Measurements from ENCODE around the gene FBXO40. TPM values are rescaled to one million over a fixed set of nuclear protein-coding genes. Genes with fewer than 3 reads are reported as not detected.

The FBXO40 gene
- total and polyA plus RNA-seq, 2 of the 13 experiments (the other 11 are each of a cell fraction or from before 2014, with no cell fraction given): not detected

DNA sequence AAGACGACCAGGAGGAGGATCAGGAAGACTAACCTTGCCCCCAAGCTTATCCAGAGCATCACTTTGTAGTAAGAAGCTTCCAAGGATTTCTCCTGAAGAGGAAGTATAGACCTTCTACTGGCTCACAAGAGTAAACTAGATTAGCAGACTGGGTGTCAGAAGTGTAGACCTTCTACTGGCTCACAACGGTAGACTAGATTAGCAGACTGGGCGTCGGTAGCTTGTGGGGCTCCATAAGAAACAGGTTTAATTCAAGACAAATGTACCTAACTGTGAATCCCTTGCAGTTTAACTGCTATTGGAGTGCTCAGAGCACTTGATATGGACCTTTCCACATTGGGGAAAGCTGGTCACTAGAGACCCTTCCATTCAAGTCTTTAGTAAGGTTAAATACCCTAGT lies 12.9 kb downstream of the FBXO40 start (continued):
- TF ChIP-seq ZNF83 (CRISPR knock-in tag; IDR thresholded peaks at IDR 0.05; ENCODE audit: borderline replicate concordance): no peak
- TF ChIP-seq, protein P1, sequence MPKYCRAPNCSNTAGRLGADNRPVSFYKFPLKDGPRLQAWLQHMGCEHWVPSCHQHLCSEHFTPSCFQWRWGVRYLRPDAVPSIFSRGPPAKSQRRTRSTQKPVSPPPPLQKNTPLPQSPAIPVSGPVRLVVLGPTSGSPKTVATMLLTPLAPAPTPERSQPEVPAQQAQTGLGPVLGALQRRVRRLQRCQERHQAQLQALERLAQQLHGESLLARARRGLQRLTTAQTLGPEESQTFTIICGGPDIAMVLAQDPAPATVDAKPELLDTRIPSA (CRISPR knock-in tag; IDR thresholded peaks at IDR 0.05; ENCODE audit: borderline replicate concordance): no peak
- TF ChIP-seq, protein P2, sequence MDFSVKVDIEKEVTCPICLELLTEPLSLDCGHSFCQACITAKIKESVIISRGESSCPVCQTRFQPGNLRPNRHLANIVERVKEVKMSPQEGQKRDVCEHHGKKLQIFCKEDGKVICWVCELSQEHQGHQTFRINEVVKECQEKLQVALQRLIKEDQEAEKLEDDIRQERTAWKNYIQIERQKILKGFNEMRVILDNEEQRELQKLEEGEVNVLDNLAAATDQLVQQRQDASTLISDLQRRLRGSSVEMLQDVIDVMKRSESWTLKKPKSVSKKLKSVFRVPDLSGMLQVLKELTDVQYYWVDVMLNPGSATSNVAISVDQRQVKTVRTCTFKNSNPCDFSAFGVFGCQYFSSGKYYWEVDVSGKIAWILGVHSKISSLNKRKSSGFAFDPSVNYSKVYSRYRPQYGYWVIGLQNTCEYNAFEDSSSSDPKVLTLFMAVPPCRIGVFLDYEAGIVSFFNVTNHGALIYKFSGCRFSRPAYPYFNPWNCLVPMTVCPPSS (IDR thresholded peaks at IDR 0.05): no peak
- TF ChIP-seq NFRKB (IDR thresholded peaks at IDR 0.05): no peak
- no peak for TF ChIP-seq HOXA3 (CRISPR knock-in tag; IDR thresholded peaks at IDR 0.05)
- TF ChIP-seq MEF2D (CRISPR knock-in tag; IDR thresholded peaks at IDR 0.05): no peak
- no peak for TF ChIP-seq ZNF296 (CRISPR knock-in tag; conservative IDR thresholded peaks at IDR 0.05)
- TF ChIP-seq HNRNPUL1 (IDR thresholded peaks at IDR 0.05; ENCODE audit: low read depth, low read length): no peak
- TF ChIP-seq, protein P3, sequence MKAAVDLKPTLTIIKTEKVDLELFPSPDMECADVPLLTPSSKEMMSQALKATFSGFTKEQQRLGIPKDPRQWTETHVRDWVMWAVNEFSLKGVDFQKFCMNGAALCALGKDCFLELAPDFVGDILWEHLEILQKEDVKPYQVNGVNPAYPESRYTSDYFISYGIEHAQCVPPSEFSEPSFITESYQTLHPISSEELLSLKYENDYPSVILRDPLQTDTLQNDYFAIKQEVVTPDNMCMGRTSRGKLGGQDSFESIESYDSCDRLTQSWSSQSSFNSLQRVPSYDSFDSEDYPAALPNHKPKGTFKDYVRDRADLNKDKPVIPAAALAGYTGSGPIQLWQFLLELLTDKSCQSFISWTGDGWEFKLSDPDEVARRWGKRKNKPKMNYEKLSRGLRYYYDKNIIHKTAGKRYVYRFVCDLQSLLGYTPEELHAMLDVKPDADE (CRISPR knock-in tag; IDR thresholded peaks at IDR 0.05): no peak
- TF ChIP-seq, protein P4, sequence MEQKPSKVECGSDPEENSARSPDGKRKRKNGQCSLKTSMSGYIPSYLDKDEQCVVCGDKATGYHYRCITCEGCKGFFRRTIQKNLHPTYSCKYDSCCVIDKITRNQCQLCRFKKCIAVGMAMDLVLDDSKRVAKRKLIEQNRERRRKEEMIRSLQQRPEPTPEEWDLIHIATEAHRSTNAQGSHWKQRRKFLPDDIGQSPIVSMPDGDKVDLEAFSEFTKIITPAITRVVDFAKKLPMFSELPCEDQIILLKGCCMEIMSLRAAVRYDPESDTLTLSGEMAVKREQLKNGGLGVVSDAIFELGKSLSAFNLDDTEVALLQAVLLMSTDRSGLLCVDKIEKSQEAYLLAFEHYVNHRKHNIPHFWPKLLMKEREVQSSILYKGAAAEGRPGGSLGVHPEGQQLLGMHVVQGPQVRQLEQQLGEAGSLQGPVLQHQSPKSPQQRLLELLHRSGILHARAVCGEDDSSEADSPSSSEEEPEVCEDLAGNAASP (CRISPR knock-in tag; IDR thresholded peaks at IDR 0.05; ENCODE audit: borderline replicate concordance): no peak

All from HepG2 (cell line).